Sigmoid colon (tissue), 7 donors: ENCODE measurements around the gene NUP35. TPM values are rescaled to one million over a fixed set of nuclear protein-coding genes. Genes with fewer than 3 reads are reported as not detected.

ENCODE experiments used
- DNase-seq: peaks from one replicate; pipeline ENCODE4 v3.0.0-alpha.2; 2019
- H3K27ac ChIP-seq, 4 donors: fragments of 200-600 bp; sonication (generic); one replicate each; pipeline ENCODE4 v1.5.1; 2016 to 2019; ENCODE audit warnings: mild to moderate bottlenecking in 1 of 4
- H3K27me3 ChIP-seq, 3 donors: fragments of 200-600 bp; sonication (generic); one replicate each; pipeline ENCODE4 v1.5.1; 2019; ENCODE audit warnings: mild to moderate bottlenecking in 1 of 3
- H3K36me3 ChIP-seq, 4 donors: fragments of 200-600 bp; sonication (generic); one replicate each; pipeline ENCODE4 v1.5.1; 2016 to 2019
- H3K4me1 ChIP-seq, 4 donors: fragments of 200-600 bp; sonication (generic); one replicate each; pipeline ENCODE4 v1.5.1; 2017 to 2019
- H3K4me3 ChIP-seq, 4 donors: fragments of 200-600 bp; sonication (generic); one replicate each; pipeline ENCODE4 v1.5.1; 2017 to 2019; ENCODE audit warnings: mild to moderate bottlenecking in 2 of 4, moderate library complexity in 1 of 4
- H3K9me3 ChIP-seq, 4 donors: fragments of 200-600 bp in 3 of 4; sonication (generic) in 3 of 4; one replicate each; pipeline versions ENCODE4 v1.5.1 to v1.6.1; 2013 to 2019
- CTCF ChIP-seq, 4 experiments: fragments of 450-650 bp in 3 of 4; fragments of 200-600 bp in 1 of 4; IDR thresholded peaks; one replicate each; pipeline ENCODE4 v1.5.1; 2016 to 2019; ENCODE audit warnings: antibody characterized with exemption in 4 of 4, mild to moderate bottlenecking in 3 of 4, moderate library complexity in 2 of 4
- EP300 ChIP-seq, 4 donors: sonication (generic); formaldehyde crosslinking; IDR thresholded peaks; one replicate each; pipeline ENCODE4 v1.6.1; 2017; ENCODE audit warnings: antibody characterized with exemption in 4 of 4
- POLR2A ChIP-seq, 2 donors: fragments of 450-650 bp; IDR thresholded peaks; one replicate each; pipeline ENCODE4 v1.6.1; 2016; ENCODE audit warnings: antibody characterized with exemption in 2 of 2, mild to moderate bottlenecking in 2 of 2, moderate library complexity in 2 of 2
- POLR2AphosphoS5 ChIP-seq, 4 donors: sonication (generic); formaldehyde crosslinking; IDR thresholded peaks; one replicate each; pipeline ENCODE4 v1.6.1; 2017; ENCODE audit warnings: antibody characterized with exemption in 4 of 4
- WGBS, 2 donors: extraction: QIAGEN DNeasy Blood & Tissue Kit; methylation state at CpG; one replicate each; pipeline ENCODE4 v1.1.7; 2013; 5-methylcytosine and 5-hydroxymethylcytosine counted together
- intact Hi-C: fragments of 100-400 bp; cut with DNase I; formaldehyde crosslinking; loops from one replicate; pipeline ENCODE4 v1.15.1; 2023
- polyA plus RNA-seq, 3 donors: library from polyadenylated mRNA; stranded (reverse); fragments of 200-250 nt; gene quantifications; one replicate each; pipeline ENCODE4 v1.2.3, GENCODE V29; 2013
- total RNA-seq, 4 donors: library from RNA; depleted of rRNA; stranded (reverse); fragments of >200 nt; gene quantifications; one replicate each; pipeline ENCODE4 v1.1.0, GENCODE V29; 2016
- donor health status: healthy with polysubstance abuse.
- donor health status: Bipolar disorder and iron deficiency.
- donor health status: healthy.

The NUP35 gene
- total and polyA plus RNA-seq, 7 donors: 6.0 to 19.7 (median 12.9) TPM

DNA sequence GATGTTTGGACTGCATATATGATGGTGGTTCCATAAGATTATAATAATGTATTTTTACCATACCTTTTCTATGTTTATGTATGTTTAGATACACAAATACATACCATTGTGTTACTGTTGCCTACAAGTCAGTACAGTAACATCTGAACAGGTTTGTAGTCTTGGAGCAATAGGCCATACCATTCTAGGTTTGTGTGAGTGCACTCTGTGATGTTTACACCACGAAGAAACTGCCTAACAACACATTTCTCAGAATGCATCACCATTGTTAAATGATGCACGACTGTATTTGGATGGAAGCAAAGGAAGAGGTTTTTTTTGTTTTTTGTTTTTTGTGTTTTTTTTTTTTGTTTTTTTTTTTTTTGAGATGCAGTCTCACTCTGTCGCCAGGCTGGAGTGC is 36.2 kb upstream of the NUP35 start:
- H3K4me1 ChIP-seq: no peaks in the 10 kb centered on the region
- H3K4me3 ChIP-seq: no peak overlapping the region
- no peak overlapping the region for H3K27ac ChIP-seq
- H3K36me3 ChIP-seq: no peaks in the 10 kb centered on the region
- WGBS, 2 donors: 85 to 91% methylated on average over 3 of the region's 3 CpGs
- DNase-seq: no peak
- H3K27me3 ChIP-seq: no peaks in the 10 kb centered on the region
- intact Hi-C loops: no loop called here
- TF ChIP-seq EP300 (IDR thresholded peaks at IDR 0.05) (no peak), POLR2AphosphoS5 (IDR thresholded peaks at IDR 0.05) (no peak), CTCF (IDR thresholded peaks at IDR 0.05) (no peak), POLR2A (IDR thresholded peaks at IDR 0.05) (no peak)
- no peaks in the 10 kb centered on the region for H3K9me3 ChIP-seq

- no peaks in the 10 kb centered on the region for H3K27me3 ChIP-seq
- H3K4me1 ChIP-seq: peaks cover 0 to 5% (median 2%) of the 10 kb centered on the region in 4 donors
- 90 to 94% methylated on average over 6 of the region's 6 CpGs for WGBS, 2 donors
- no peak for TF ChIP-seq EP300 (IDR thresholded peaks at IDR 0.05)
- TF ChIP-seq POLR2A (IDR thresholded peaks at IDR 0.05): no peak
- no peak for TF ChIP-seq POLR2AphosphoS5 (IDR thresholded peaks at IDR 0.05)
- no peak for TF ChIP-seq CTCF (IDR thresholded peaks at IDR 0.05)
- intact Hi-C loops: no loop called here
- no peak for DNase-seq
- H3K9me3 ChIP-seq: no peaks in the 10 kb centered on the region
- no peak overlapping the region for H3K4me3 ChIP-seq
- no peaks in the 10 kb centered on the region for H3K36me3 ChIP-seq
- no peak overlapping the region for H3K27ac ChIP-seq
These were observed 34.9 kb upstream of the NUP35 start for GRCh38 chr2:183089192-183089851.

DNA sequence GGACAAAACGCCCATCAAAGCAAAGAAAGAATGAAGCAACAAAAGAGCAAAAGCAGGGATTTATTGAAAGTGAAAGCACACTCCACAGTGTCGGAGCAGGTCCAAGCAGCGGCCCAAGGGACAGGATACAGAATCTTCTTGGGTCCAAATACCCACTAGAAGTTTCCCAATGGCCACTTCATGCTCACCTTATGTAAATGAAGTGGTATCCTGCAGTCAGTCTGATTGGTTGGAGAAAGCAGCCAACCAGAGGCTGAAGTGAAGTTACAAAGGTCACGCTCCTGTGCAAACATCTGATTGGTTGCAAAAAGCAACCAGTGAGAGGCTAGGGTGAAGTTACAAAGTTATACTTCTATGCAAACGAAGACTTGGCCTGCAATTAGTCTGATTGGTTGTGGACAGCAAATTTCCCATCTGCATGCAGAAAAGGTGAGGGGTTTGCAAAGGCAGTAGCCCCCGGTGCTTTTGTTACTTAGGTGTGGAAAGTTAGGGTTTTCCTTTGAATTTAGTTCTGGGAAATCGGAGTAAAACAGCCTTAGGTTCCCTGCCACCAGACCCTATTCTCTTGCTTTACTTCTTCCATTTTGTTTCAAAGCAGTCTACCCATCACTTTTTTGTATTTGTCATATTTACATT is 32.8 kb upstream of the NUP35 start:
- Histone ChIP-seq H3K27me3 (no peaks in the 10 kb centered on the region), H3K9me3 (no peaks in the 10 kb centered on the region), H3K4me3 (no peak overlapping the region), H3K4me1 (peaks cover 0 to 9% (median 2%) of the 10 kb centered on the region in 4 donors), H3K36me3 (peaks cover 0 to 10% (median 0%) of the 10 kb centered on the region in 4 donors), H3K27ac (no peak overlapping the region)
- TF ChIP-seq POLR2AphosphoS5 (IDR thresholded peaks at IDR 0.05): no peak
- 93 to 94% methylated on average over 7 of the region's 7 CpGs for WGBS, 2 donors
- intact Hi-C loops: no loop called here
- DNase-seq: no peak

DNA sequence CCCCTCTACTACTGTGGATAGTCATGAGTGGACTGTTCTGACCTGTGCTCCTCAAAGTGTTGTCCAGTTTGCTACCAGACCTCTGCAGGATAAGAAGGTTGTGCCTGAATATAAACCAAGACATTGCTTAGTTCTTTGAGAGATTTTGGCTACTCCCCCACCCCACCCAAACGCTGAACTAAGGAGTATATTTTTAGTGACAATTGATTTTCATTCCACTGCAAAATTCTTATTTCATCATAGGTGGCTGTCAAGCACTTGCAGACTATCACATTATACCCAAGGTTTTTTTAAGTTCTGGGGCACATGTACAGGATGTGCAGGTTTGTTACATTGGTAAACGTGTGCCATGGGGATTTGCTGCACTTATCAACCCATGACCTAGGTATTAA is 32.3 kb upstream of the NUP35 start:
- no peak overlapping the region for H3K4me3 ChIP-seq
- no peaks in the 10 kb centered on the region for H3K27me3 ChIP-seq
- peaks cover 0 to 9% (median 2%) of the 10 kb centered on the region in 4 donors for H3K4me1 ChIP-seq
- TF ChIP-seq POLR2AphosphoS5 (IDR thresholded peaks at IDR 0.05) (no peak), CTCF (IDR thresholded peaks at IDR 0.05) (no peak), EP300 (IDR thresholded peaks at IDR 0.05) (no peak), POLR2A (IDR thresholded peaks at IDR 0.05) (no peak)
- 96% methylated on average over 2 of the region's 2 CpGs for WGBS, 2 donors
- no peaks in the 10 kb centered on the region for H3K9me3 ChIP-seq
- no peak for DNase-seq
- intact Hi-C loops: no loop called here
- H3K36me3 ChIP-seq: peaks cover 0 to 16% (median under 1%) of the 10 kb centered on the region in 4 donors
- H3K27ac ChIP-seq: no peak overlapping the region

- TF ChIP-seq EP300 (IDR thresholded peaks at IDR 0.05) (no peak), POLR2A (IDR thresholded peaks at IDR 0.05) (no peak), CTCF (IDR thresholded peaks at IDR 0.05) (no peak), POLR2AphosphoS5 (IDR thresholded peaks at IDR 0.05) (no peak)
- H3K4me3 ChIP-seq: no peak overlapping the region
- H3K27ac ChIP-seq: no peak overlapping the region
- no peaks in the 10 kb centered on the region for H3K27me3 ChIP-seq
- intact Hi-C loops: no loop called here
- peaks cover 0 to 27% (median 2%) of the 10 kb centered on the region in 4 donors for H3K36me3 ChIP-seq
- DNase-seq: no peak
- peaks cover 0 to 9% (median 2%) of the 10 kb centered on the region in 4 donors for H3K4me1 ChIP-seq
- 57 to 64% methylated on average over 2 of the region's 2 CpGs for WGBS, 2 donors
- no peaks in the 10 kb centered on the region for H3K9me3 ChIP-seq
These were observed 30.2 kb upstream of the NUP35 start for GRCh38 chr2:183093857-183094657.
